Stimulated activated CD4-positive, alpha-beta T cell treated with anti-CD3 and anti-CD28 coated beads, Interleukin-4, amount 100 ng/mL, for 48 hours (primary cell): ENCODE data around the gene SLC38A9.

ENCODE experiments used
- DNase-seq, 2 donors: peaks; one replicate each; pipeline ENCODE4 v3.0.0-alpha.2; 2020; ENCODE audit warnings: low read depth in 2 of 2

The SLC38A9 gene

DNA sequence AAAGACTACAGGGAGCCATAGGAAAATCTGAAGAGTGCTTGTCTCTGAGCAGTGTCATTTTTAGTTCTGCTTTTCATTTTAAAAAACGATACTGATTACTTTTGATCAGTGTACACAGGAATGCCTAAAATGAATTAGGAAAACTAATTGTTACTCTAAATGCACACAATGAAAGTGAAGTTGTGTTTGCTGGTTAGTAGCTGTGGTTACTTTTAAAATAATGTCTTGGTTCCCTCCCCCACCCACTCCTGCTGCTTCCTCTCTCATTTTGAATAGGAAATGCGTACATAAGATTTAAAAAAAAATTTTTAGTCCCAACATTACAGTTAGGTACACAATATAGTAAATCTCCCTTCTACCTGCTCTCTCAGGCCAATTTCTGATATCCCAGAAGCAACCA lies 129.9 kb downstream of the SLC38A9 start:
- no peak for DNase-seq

DNA sequence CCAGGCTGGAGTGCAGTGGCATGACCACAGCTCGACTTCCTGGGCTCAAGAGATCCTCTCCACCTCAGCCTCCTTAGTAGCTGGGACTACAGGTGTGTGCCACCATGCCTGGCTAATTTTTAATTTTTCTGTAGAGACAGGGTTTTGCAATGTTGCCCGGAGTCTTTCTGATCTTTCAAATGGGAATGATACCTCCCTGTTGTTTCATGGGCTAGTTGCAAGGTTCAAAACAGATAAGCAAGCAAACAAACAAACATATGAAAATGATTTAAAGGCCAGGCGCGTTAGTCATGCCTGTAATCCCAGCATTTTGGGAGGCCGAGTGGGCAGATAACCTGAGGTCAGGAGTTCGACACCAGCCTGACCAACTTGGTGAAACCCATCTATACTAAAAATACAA lies 132.1 kb downstream of the SLC38A9 start:
- DNase-seq: no peak

DNA sequence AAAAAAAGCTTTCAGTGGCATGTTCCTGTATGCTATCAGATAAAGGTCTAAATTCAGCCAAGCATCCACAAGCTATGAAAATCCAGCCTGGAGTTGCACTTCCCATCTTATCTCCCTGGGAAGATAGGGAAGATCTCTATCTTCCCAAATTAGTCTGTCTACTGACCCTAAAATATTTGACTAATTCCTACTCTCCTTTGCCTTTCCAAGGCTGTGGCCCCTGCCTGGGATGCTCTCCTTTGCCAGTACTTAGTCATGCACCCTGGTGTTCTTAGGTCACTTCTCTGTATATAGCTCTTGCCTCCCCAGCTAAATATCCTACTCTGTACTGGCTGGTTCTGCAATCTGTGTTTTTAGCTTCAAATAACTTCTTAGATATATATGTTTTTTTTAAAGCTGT lies 133.4 kb downstream of the SLC38A9 start:
- DNase-seq: no peak

DNA sequence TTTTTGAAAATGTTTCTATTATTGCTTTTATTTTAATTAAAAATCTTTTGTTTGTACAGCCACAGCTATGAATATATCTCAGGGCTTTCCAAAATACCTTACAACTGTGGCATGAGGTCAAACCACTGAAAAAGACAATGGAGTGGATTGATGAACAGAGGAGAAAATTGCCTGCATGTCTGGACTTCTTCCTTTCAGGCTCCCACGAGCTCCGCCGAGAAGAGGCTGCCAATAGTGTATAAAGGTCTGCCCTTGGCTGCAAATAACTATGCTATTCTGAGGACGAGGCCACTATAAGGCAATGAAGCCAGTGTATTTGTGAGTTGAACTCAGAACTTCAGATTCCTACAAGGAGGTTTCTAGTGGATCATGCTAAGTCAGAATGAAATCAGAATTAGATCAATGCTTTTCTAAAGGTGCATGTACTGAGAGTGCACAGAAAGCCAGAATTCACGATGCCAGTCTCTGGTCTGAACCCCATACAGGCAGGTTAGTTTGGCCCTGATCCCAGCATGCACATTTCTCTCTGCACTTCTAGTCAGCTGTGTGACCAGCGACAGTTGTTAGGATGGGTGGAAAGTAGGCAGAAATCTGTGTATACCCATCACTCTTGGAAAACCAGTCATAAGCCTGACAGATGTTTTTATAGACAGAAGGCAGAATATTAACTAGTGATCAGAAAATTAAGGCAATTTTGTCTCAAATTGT lies 134.6 kb downstream of the SLC38A9 start:
- DNase-seq: no peak

DNA sequence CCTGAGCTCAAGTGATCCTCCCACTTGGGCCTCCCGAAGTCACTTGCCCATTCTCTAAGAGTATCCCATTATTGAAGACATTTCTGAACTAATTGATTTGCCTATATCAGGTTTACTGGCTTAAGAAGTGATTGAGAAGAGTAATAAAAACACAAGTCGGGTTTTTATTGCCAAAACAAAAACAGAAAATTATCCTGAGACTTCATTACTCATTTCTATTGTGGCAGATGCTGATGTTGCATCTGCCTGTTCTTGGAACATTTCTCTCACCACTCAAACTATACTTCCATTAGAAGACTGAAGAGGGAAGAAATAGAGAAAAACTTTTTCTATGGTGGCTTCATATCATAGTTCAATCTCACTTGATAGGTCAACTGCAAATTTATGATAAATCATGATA lies 135.5 kb downstream of the SLC38A9 start:
- no peak for DNase-seq
